Erythroblast (primary cell): ENCODE results near the gene TSGA10.

Experiments used
- GATA1 ChIP-seq: IDR thresholded peaks from 2 replicates; pipeline ENCODE4 v1.6.1; 2011; ENCODE audit warnings: low read depth, mild to moderate bottlenecking, control low read depth, low read length, moderate library complexity
- POLR2A ChIP-seq: IDR thresholded peaks from 2 replicates; pipeline ENCODE4 v1.6.1; 2011; ENCODE audit warnings: mild to moderate bottlenecking, low read length

GRCh38 chr2:99200076-99200800 is 45.5 kb upstream of the TSGA10 start:
- no peak for TF ChIP-seq POLR2A
- no peak for TF ChIP-seq GATA1
